PFSK-1 (cell line): ENCODE results near the gene EEFSEC.

Experiments
- FOXP2 ChIP-seq: optimal IDR thresholded peaks from 2 replicates; pipeline ENCODE3; 2011; ENCODE audit warnings: borderline replicate concordance, control low read depth, inconsistent platforms; ENCODE audit not compliant: insufficient read depth; ENCODE audit errors: extremely low read length, extremely low read depth
- POLR2AphosphoS5 ChIP-seq: IDR thresholded peaks from 2 replicates; pipeline ENCODE4 v1.6.1; 2012; ENCODE audit warnings: low read depth, mild to moderate bottlenecking, control low read depth, low read length, moderate library complexity
- SIN3A ChIP-seq: IDR thresholded peaks from 2 replicates; pipeline ENCODE4 v1.6.1; 2012; ENCODE audit warnings: mild to moderate bottlenecking, low read length, moderate library complexity, borderline replicate concordance; ENCODE audit not compliant: insufficient read depth
- TAF1 ChIP-seq: IDR thresholded peaks from 2 replicates; pipeline ENCODE4 v1.6.1; 2012; ENCODE audit warnings: low read length, control low read depth, borderline replicate concordance; ENCODE audit not compliant: insufficient read depth
- TF ChIP-seq, protein P1 (sequence below), 2 experiments: IDR thresholded peaks; 2 replicates each; pipeline versions ENCODE4 v1.6.1 to v1.8.0; 2011 to 2012; ENCODE audit warnings: low read depth in 2 of 2, low read length in 2 of 2, control low read depth in 1 of 2, inconsistent platforms in 1 of 2, mild to moderate bottlenecking in 1 of 2, moderate library complexity in 1 of 2; ENCODE audit not compliant: insufficient read depth in 1 of 2

The EEFSEC gene

DNA sequence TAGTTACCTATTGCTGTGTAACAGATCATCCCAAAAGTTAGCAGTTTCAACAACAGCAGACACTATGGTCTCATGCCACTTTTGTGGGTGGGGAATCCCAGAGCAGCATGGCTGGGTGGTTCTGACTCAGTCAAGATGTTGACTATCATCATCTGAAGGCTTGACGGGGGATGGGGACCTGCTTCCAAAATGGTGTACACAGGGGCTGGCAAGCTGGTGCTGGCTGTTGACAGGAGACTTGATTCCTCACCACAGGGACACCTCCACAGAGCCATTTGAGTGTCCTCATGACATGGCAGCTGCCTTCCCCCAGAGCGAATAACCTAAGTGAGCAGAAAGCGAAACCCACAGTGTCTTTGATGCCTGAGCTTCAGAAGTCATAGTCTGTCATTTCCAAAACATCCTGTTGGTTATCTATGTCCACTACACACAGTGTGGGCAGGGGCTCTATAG, 294.3 kb downstream of the EEFSEC start:
- TF ChIP-seq TAF1 (no peak), SIN3A (no peak), FOXP2 (no peak), POLR2AphosphoS5 (no peak)
- TF ChIP-seq, protein P1, sequence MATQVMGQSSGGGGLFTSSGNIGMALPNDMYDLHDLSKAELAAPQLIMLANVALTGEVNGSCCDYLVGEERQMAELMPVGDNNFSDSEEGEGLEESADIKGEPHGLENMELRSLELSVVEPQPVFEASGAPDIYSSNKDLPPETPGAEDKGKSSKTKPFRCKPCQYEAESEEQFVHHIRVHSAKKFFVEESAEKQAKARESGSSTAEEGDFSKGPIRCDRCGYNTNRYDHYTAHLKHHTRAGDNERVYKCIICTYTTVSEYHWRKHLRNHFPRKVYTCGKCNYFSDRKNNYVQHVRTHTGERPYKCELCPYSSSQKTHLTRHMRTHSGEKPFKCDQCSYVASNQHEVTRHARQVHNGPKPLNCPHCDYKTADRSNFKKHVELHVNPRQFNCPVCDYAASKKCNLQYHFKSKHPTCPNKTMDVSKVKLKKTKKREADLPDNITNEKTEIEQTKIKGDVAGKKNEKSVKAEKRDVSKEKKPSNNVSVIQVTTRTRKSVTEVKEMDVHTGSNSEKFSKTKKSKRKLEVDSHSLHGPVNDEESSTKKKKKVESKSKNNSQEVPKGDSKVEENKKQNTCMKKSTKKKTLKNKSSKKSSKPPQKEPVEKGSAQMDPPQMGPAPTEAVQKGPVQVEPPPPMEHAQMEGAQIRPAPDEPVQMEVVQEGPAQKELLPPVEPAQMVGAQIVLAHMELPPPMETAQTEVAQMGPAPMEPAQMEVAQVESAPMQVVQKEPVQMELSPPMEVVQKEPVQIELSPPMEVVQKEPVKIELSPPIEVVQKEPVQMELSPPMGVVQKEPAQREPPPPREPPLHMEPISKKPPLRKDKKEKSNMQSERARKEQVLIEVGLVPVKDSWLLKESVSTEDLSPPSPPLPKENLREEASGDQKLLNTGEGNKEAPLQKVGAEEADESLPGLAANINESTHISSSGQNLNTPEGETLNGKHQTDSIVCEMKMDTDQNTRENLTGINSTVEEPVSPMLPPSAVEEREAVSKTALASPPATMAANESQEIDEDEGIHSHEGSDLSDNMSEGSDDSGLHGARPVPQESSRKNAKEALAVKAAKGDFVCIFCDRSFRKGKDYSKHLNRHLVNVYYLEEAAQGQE (IDR thresholded peaks at IDR 0.05; ENCODE audit: insufficient read depth in 1 of 2, low read depth in 2 of 2, low read length in 2 of 2) = no peak

DNA sequence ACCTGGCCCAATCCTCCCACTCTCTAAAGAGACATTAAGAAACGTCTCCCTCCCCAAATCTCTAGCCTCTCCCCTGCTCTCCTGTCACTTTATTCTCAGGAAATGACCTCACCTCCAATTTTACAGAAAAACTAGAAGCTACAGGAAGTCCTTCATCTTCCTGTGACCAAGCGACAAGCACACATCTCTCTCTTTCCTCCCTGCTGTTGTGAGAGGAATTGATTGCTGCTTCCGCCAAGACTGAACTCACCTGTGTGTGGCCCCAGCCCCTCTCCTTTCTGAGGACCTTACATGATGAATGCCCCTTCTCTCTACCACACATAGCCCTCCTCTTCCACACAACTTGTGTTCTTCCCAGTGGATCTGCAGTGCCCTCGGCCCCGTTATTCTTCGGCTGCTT, 295.2 kb downstream of the EEFSEC start:
- TF ChIP-seq SIN3A (no peak), FOXP2 (no peak), POLR2AphosphoS5 (no peak), TAF1 (no peak)
- TF ChIP-seq, protein P1 (IDR thresholded peaks at IDR 0.05; ENCODE audit: insufficient read depth in 1 of 2, low read depth in 2 of 2, low read length in 2 of 2) = no peak

GRCh38 chr3:128449111-128449638, 295.9 kb downstream of the EEFSEC start:
- TF ChIP-seq POLR2AphosphoS5 = no peak
- TF ChIP-seq SIN3A = no peak
- TF ChIP-seq FOXP2 = no peak
- TF ChIP-seq, protein P1 (IDR thresholded peaks at IDR 0.05; ENCODE audit: insufficient read depth in 1 of 2, low read depth in 2 of 2, low read length in 2 of 2) = no peak
- TF ChIP-seq TAF1 = no peak

DNA sequence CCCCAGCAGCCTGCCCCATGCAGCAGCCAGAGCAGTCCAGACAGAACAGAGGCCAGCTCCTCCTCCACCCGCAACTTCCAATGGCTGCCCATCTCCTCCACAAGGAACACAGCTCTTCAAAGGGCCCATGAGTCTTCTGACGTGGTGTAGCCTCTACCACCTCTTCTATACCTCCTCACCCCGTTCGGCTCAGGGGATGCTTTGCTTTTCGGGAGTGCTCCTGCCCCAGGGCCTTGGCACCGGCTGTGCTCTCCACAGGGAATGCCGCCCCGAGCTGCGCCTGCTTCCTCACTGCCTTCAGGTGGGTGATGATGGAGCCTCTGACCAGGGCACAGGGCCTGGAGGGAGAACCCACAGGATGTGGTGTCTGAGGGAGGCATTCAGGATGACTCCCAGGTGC, 298.8 kb downstream of the EEFSEC start:
- no peak for TF ChIP-seq SIN3A
- TF ChIP-seq, protein P1 (IDR thresholded peaks at IDR 0.05; ENCODE audit: insufficient read depth in 1 of 2, low read depth in 2 of 2, low read length in 2 of 2) = no peak
- no peak for TF ChIP-seq TAF1
- TF ChIP-seq POLR2AphosphoS5 = no peak
- no peak for TF ChIP-seq FOXP2
